PC-3 (cell line): ENCODE measurements around the gene GFPT2. TPM values are rescaled to one million over a fixed set of nuclear protein-coding genes. Genes with fewer than 3 reads are reported as not detected.

Experiments used
- ATAC-seq: fragments of 200-7000 bp; cut with Tn5 transposase; 2 replicates; pipeline ENCODE4 v1.9.1; 2020; ENCODE audit warnings: mild to moderate bottlenecking, moderate library complexity
- BruUV-seq: library from RNA; stranded (reverse); fragments of 400-500 nt; replicated peaks from 2 replicates; lab custom pipeline; 2021; lab: Mats Ljungman, UMichigan
- CTCF ChIA-PET: fragments of 300-600 bp; sonication (Branson Sonifier 250); formaldehyde crosslinking; loops from one replicate; lab custom pipeline; 2022; ENCODE audit warnings: antibody characterized with exemption; lab: Charles Lee
- POLR2A ChIA-PET: fragments of 300-600 bp; sonication (Branson Sonifier 250); formaldehyde crosslinking; loops from one replicate; lab custom pipeline; 2022; ENCODE audit warnings: antibody characterized with exemption; ENCODE audit not compliant: unreplicated experiment; lab: Charles Lee
- DNase-seq: peaks from one replicate; pipeline ENCODE4 v3.0.0-alpha.2; 2015
- H2AFZ ChIP-seq: fragments of 300-600 bp; sonication (generic); 2 replicates; pipeline ENCODE4 v1.6.0; 2016; ENCODE audit warnings: antibody characterized with exemption, low read length
- H3F3A ChIP-seq: fragments of 300-600 bp; sonication (generic); one replicate; pipeline ENCODE4 v1.6.0; 2017; ENCODE audit warnings: antibody characterized with exemption, low read length, control low read depth, mild to moderate bottlenecking; ENCODE audit not compliant: unreplicated experiment
- H3K27ac ChIP-seq: fragments of 300-600 bp; sonication (generic); 2 replicates; pipeline ENCODE4 v1.5.1; 2016; ENCODE audit warnings: mild to moderate bottlenecking, low read length
- H3K27me3 ChIP-seq: fragments of 300-600 bp; sonication (generic); 2 replicates; pipeline ENCODE4 v1.6.1; 2016; ENCODE audit warnings: low read length, mixed read lengths
- H3K36me3 ChIP-seq: fragments of 300-600 bp; sonication (generic); 2 replicates; pipeline ENCODE4 v1.6.1; 2016; ENCODE audit warnings: low read depth, mixed run types, low read length, mixed read lengths
- H3K4me1 ChIP-seq: fragments of 300-600 bp; sonication (generic); 2 replicates; pipeline ENCODE4 v1.5.1; 2016; ENCODE audit warnings: low read length; ENCODE audit not compliant: insufficient read depth
- H3K4me2 ChIP-seq: fragments of 300-600 bp; sonication (generic); 2 replicates; pipeline ENCODE4 v1.6.0; 2016; ENCODE audit warnings: low read length
- H3K4me3 ChIP-seq: fragments of 300-600 bp; sonication (generic); 2 replicates; pipeline ENCODE4 v1.5.1; 2016; ENCODE audit warnings: mild to moderate bottlenecking, low read length, mixed read lengths
- H3K79me2 ChIP-seq: fragments of 300-600 bp; sonication (generic); 2 replicates; pipeline ENCODE4 v1.6.1; 2017; ENCODE audit warnings: low read length, mixed read lengths
- H3K9ac ChIP-seq: fragments of 300-600 bp; sonication (generic); 2 replicates; pipeline ENCODE4 v1.6.0; 2016; ENCODE audit warnings: mild to moderate bottlenecking, low read length
- H3K9me2 ChIP-seq: fragments of 300-600 bp; sonication (generic); replicated peaks from 2 replicates; pipeline ENCODE4 v1.6.1; 2016; ENCODE audit warnings: mixed run types, low read length, mixed read lengths
- H3K9me3 ChIP-seq: fragments of 300-600 bp; sonication (generic); 2 replicates; pipeline ENCODE4 v1.6.1; 2016; ENCODE audit warnings: low read length, mixed read lengths
- H4K20me1 ChIP-seq: fragments of 300-600 bp; sonication (generic); 2 replicates; pipeline ENCODE4 v1.6.1; 2016; ENCODE audit warnings: low read length, mixed read lengths
- EZH2 ChIP-seq: fragments of 300-600 bp; sonication (generic); IDR thresholded peaks from one replicate; pipeline ENCODE4 v1.6.1; 2017; ENCODE audit warnings: antibody characterized with exemption, mild to moderate bottlenecking, low read length; ENCODE audit not compliant: unreplicated experiment
- EZH2phosphoT487 ChIP-seq: fragments of 300-600 bp; sonication (generic); IDR thresholded peaks from 2 replicates; pipeline ENCODE4 v1.6.1; 2018; ENCODE audit warnings: mild to moderate bottlenecking, antibody characterized with exemption, low read length, borderline replicate concordance
- intact Hi-C: fragments of 100-400 bp; cut with micrococcal nuclease; formaldehyde crosslinking; loops from 2 replicates; pipeline ENCODE4 v1.9.0; 2023
- total RNA-seq: library from RNA; depleted of rRNA; stranded (reverse); fragments of >200 nt; gene quantifications from 2 replicates; pipeline ENCODE4 v1.2.3, GENCODE V29; 2014
- TF ChIP-seq, protein P1 (sequence below): fragments of 300-600 bp; sonication (generic); conservative IDR thresholded peaks from 2 replicates; pipeline ENCODE4 v1.5.1; 2017; ENCODE audit warnings: antibody characterized with exemption, low read depth, mild to moderate bottlenecking, low read length

The GFPT2 gene
- total RNA-seq, 1 experiment from 2014 or later = 2.2 TPM

- no peak overlapping the region for H3K27ac ChIP-seq
- no peaks in the 10 kb centered on the region for H3F3A ChIP-seq
- no peaks in the 10 kb centered on the region for H3K9me3 ChIP-seq
- intact Hi-C loops = no loop called here
- H2AFZ ChIP-seq = no peak overlapping the region
- H3K27me3 ChIP-seq = no peaks in the 10 kb centered on the region
- H3K36me3 ChIP-seq = no peaks in the 10 kb centered on the region
- no TSS peak for BruUV-seq
- no peaks in the 10 kb centered on the region for H3K4me1 ChIP-seq
- ATAC-seq (no peak), DNase-seq (no peak)
- ChIA-PET POLR2A (no interaction called here), CTCF (interaction anchor here (0.6 kb wide), 1 partner anchor 292 kb away, joined by 7 read pairs; no protein-coding TSS in a partner anchor)
- no peaks in the 10 kb centered on the region for H4K20me1 ChIP-seq
- H3K9me2 ChIP-seq = no peaks in the 10 kb centered on the region
- no peak overlapping the region for H3K4me2 ChIP-seq
- TF ChIP-seq, protein P1, sequence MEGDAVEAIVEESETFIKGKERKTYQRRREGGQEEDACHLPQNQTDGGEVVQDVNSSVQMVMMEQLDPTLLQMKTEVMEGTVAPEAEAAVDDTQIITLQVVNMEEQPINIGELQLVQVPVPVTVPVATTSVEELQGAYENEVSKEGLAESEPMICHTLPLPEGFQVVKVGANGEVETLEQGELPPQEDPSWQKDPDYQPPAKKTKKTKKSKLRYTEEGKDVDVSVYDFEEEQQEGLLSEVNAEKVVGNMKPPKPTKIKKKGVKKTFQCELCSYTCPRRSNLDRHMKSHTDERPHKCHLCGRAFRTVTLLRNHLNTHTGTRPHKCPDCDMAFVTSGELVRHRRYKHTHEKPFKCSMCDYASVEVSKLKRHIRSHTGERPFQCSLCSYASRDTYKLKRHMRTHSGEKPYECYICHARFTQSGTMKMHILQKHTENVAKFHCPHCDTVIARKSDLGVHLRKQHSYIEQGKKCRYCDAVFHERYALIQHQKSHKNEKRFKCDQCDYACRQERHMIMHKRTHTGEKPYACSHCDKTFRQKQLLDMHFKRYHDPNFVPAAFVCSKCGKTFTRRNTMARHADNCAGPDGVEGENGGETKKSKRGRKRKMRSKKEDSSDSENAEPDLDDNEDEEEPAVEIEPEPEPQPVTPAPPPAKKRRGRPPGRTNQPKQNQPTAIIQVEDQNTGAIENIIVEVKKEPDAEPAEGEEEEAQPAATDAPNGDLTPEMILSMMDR = no peak
- TF ChIP-seq EZH2phosphoT487 = no peak
- TF ChIP-seq EZH2 = no peak
- no peak overlapping the region for H3K9ac ChIP-seq
- no peaks in the 10 kb centered on the region for H3K79me2 ChIP-seq
- H3K4me3 ChIP-seq = no peak overlapping the region
Measured at GRCh38 chr5:180381851-180382480, 28.8 kb upstream of the GFPT2 start.

GRCh38 chr5:180381428-180381827 is 28.3 kb upstream of the GFPT2 start:
- H3K4me3 ChIP-seq = no peak overlapping the region
- H3K9me2 ChIP-seq = no peaks in the 10 kb centered on the region
- H3K9me3 ChIP-seq = no peaks in the 10 kb centered on the region
- H2AFZ ChIP-seq = no peak overlapping the region
- H4K20me1 ChIP-seq = no peaks in the 10 kb centered on the region
- POLR2A ChIA-PET = no interaction called here
- BruUV-seq = no TSS peak
- DNase-seq = no peak
- no peaks in the 10 kb centered on the region for H3K79me2 ChIP-seq
- no peak overlapping the region for H3K4me2 ChIP-seq
- no peak overlapping the region for H3K27ac ChIP-seq
- no peaks in the 10 kb centered on the region for H3K27me3 ChIP-seq
- no peak overlapping the region for H3K9ac ChIP-seq
- CTCF ChIA-PET = interaction anchor here (0.6 kb wide), 1 partner anchor 292 kb away, joined by 7 read pairs; no protein-coding TSS in a partner anchor
- intact Hi-C loops = no loop called here
- no peaks in the 10 kb centered on the region for H3K4me1 ChIP-seq
- TF ChIP-seq, protein P1 = no peak
- no peak for TF ChIP-seq EZH2
- TF ChIP-seq EZH2phosphoT487 = no peak
- H3K36me3 ChIP-seq = no peaks in the 10 kb centered on the region
- no peak for ATAC-seq
- no peaks in the 10 kb centered on the region for H3F3A ChIP-seq

DNA sequence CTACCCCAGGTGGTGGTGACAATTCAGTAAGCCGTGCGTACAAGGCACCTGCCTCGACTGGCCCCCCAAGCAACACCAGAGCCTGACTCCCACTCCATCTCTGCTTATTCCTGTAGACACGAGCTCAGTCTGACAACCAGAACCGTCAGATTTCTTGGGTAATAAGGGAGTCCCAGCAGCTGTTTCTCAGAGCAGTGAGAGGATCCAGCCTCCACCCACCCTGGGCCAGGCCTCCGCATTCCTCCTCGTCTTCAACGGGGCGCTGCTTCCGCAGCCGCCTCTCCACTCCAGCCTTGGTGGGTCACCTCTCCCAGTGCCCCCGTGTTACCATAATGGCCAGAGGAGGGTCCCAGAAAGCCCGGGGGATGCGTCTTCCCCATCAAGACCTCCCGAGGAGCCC is 27.7 kb upstream of the GFPT2 start:
- TF ChIP-seq EZH2 (no peak), EZH2phosphoT487 (no peak)
- TF ChIP-seq, protein P1 = no peak
- Histone ChIP-seq H3K27me3 (no peaks in the 10 kb centered on the region), H3K4me2 (no peak overlapping the region), H3K9me2 (no peaks in the 10 kb centered on the region), H3K4me3 (no peak overlapping the region), H3K9me3 (no peaks in the 10 kb centered on the region), H3F3A (no peaks in the 10 kb centered on the region), H3K36me3 (no peaks in the 10 kb centered on the region), H2AFZ (no peak overlapping the region), H3K4me1 (no peaks in the 10 kb centered on the region), H3K79me2 (no peaks in the 10 kb centered on the region), H4K20me1 (no peaks in the 10 kb centered on the region), H3K9ac (no peak overlapping the region), H3K27ac (no peak overlapping the region)
- ATAC-seq (no peak), DNase-seq (no peak)
- intact Hi-C loops = no loop called here
- CTCF ChIA-PET = no interaction called here
- POLR2A ChIA-PET = no interaction called here
- BruUV-seq = no TSS peak
